Measurements from ENCODE around the gene RPS18. TPM values are rescaled to one million over a fixed set of nuclear protein-coding genes. Genes with fewer than 3 reads are reported as not detected.

The RPS18 gene
- total and polyA plus RNA-seq, 9 of the 15 experiments (the other 6 are each of a cell fraction or from before 2014, with no cell fraction given), result 5,023 to 17,516 (median 8,131) TPM

DNA sequence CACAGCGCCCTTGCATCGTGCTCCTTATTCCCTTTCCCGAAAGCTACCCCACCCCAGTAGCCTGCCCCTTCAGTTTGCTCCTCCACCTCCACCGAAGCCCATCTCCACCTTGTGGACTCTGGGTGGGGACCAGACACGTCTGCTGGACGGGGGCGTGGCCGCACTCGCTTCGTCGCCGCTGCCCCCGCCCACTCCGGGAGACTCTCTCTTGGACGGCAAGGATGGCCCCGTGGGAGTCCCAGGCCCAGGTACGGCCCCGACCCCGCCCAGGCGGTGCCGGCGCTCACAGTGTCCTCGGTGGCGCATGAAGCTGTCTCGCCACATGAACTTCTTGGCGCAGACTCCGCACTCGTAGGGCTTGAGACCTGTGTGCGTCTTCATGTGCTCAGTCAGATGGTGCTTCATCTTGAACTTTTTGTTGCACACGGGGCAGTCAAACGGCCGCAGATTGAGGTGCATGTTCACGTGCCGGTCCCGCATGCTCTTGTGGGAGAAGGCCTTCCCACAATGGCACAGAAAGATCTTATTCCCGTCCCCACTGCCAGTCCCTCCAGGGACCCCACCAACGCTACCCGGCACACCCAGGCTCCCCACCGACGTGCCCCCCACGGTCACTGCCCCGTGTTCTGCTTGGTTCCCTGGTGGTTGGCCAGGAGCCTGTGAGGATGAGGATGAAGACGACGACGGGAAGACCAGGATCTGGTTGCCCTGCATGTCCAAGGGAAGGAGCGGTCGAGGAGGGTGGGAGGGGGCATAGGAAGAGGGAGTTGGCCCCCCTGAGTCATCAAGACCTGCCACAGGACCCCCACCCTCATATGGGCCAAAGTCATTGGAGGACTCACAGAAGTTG is 43.3 kb downstream of the RPS18 start (continued):
- TF ChIP-seq HINFP (tag; conservative IDR thresholded peaks at IDR 0.05; ENCODE audit: low read depth) (no peak), SMC3 (conservative IDR thresholded peaks at IDR 0.05; ENCODE audit: insufficient read depth, low read depth, low read length) (no peak), HEY1 (CRISPR knock-in tag; IDR thresholded peaks at IDR 0.05; ENCODE audit: borderline replicate concordance) (no peak), E2F4 (CRISPR knock-in tag; IDR thresholded peaks at IDR 0.05; ENCODE audit: low read depth) (0 out of 2 replicates have a peak, but pooled peaks have one; percentile 23), ZNF174 (CRISPR knock-in tag; IDR thresholded peaks at IDR 0.05) (no peak), BHLHE40 (IDR thresholded peaks at IDR 0.05; ENCODE audit: low read length) (peak; percentile 65; the same call in 1 of the 2 replicates), KAT7 (CRISPR knock-in tag; IDR thresholded peaks at IDR 0.05; ENCODE audit: borderline replicate concordance) (0 out of 2 replicates have a peak, but pooled peaks have one; percentile 69), NRF1 (conservative IDR thresholded peaks at IDR 0.05 in 1 of 2, IDR thresholded peaks at IDR 0.05 in 1 of 2) (peak; percentile 58 to 68), POLR2B (IDR thresholded peaks at IDR 0.05; ENCODE audit: low read depth, partially characterized antibody) (no peak), RAD21 (CRISPR knock-in tag; conservative IDR thresholded peaks at IDR 0.05 in 1 of 2, IDR thresholded peaks at IDR 0.05 in 1 of 2) (no peak), LEF1 (IDR thresholded peaks at IDR 0.05) (no peak), HLTF (IDR thresholded peaks at IDR 0.05) (0 out of 2 replicates have a peak, but pooled peaks have one; percentile 51), NR0B1 (IDR thresholded peaks at IDR 0.05; ENCODE audit: partially characterized antibody) (no peak), SOX6 (IDR thresholded peaks at IDR 0.05) (no peak), BACH1 (tag; IDR thresholded peaks at IDR 0.05) (no peak), ZNF197 (CRISPR knock-in tag; IDR thresholded peaks at IDR 0.05; ENCODE audit: low read depth) (no peak), ZFP36 (IDR thresholded peaks at IDR 0.05; ENCODE audit: low read depth, low read length, partially characterized antibody) (no peak), ZNF253 (CRISPR knock-in tag; conservative IDR thresholded peaks at IDR 0.05) (no peak), ZNF239 (CRISPR knock-in tag; IDR thresholded peaks at IDR 0.05) (no peak), XRCC4 (IDR thresholded peaks at IDR 0.05; ENCODE audit: extremely low read depth, insufficient read depth, insufficient read length) (no peak), SREBF2 (CRISPR knock-in tag; IDR thresholded peaks at IDR 0.05) (0 out of 2 replicates have a peak, but pooled peaks have one; percentile 32), CHD1 (IDR thresholded peaks at IDR 0.05; ENCODE audit: low read length) (no peak)
- TF ChIP-seq, protein P1, sequence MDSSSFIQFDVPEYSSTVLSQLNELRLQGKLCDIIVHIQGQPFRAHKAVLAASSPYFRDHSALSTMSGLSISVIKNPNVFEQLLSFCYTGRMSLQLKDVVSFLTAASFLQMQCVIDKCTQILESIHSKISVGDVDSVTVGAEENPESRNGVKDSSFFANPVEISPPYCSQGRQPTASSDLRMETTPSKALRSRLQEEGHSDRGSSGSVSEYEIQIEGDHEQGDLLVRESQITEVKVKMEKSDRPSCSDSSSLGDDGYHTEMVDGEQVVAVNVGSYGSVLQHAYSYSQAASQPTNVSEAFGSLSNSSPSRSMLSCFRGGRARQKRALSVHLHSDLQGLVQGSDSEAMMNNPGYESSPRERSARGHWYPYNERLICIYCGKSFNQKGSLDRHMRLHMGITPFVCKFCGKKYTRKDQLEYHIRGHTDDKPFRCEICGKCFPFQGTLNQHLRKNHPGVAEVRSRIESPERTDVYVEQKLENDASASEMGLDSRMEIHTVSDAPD (CRISPR knock-in tag; IDR thresholded peaks at IDR 0.05), result no peak

All from K562 (cell line).